Measurements from ENCODE around the gene TUBA1A. TPM values are rescaled to one million over a fixed set of nuclear protein-coding genes. Genes with fewer than 3 reads are reported as not detected.
A peak's percentile ranks its signal among the peaks of the same experiment; 100 is the strongest.
"Not testable (repeated sequence)": the region's sequence is repeated elsewhere in the genome, so short reads cannot be mapped to it uniquely, and the experiment has no call there.

The TUBA1A gene
- total RNA-seq, 1 donor from 2014 or later, result 155 TPM

GRCh38 chr12:49201595-49202295 is 12.9 kb upstream of the TUBA1A start:
- DNase-seq (ENCODE audit: low spot score), result peak; percentile 18

GRCh38 chr12:49200919-49201594 is 12.2 kb upstream of the TUBA1A start:
- DNase-seq (ENCODE audit: low spot score), result no peak

GRCh38 chr12:49198431-49199155 is 9.7 kb upstream of the TUBA1A start:
- no peak for DNase-seq (ENCODE audit: low spot score)

- no peak for DNase-seq (ENCODE audit: low spot score)
Measured at GRCh38 chr12:49197256-49197655, 8.4 kb upstream of the TUBA1A start.

- DNase-seq (ENCODE audit: low spot score), result no peak
Measured at GRCh38 chr12:49195736-49196135, 6.9 kb upstream of the TUBA1A start.

- not testable (repeated sequence) for DNase-seq (ENCODE audit: low spot score)
Measured at GRCh38 chr12:49193746-49194145, 4.9 kb upstream of the TUBA1A start.

GRCh38 chr12:49191498-49191897 is 2.6 kb upstream of the TUBA1A start:
- DNase-seq (ENCODE audit: low spot score), result not testable (repeated sequence)

- DNase-seq (ENCODE audit: low spot score), result no peak
Measured at GRCh38 chr12:49190974-49191373, 2.1 kb upstream of the TUBA1A start.

GRCh38 chr12:49189731-49190716 is 1.1 kb upstream of the TUBA1A start:
- no peak for DNase-seq (ENCODE audit: low spot score)

- peak; percentile 77 for DNase-seq (ENCODE audit: low spot score)
Measured at GRCh38 chr12:49188201-49188915, 522 bp downstream of the TUBA1A start.

GRCh38 chr12:49187184-49187583 is 1.7 kb downstream of the TUBA1A start:
- DNase-seq (ENCODE audit: low spot score), result peak; percentile 25

GRCh38 chr12:49186307-49186706 is 2.6 kb downstream of the TUBA1A start:
- DNase-seq (ENCODE audit: low spot score), result not testable (repeated sequence)

- DNase-seq (ENCODE audit: low spot score), result not testable (repeated sequence)
Measured at GRCh38 chr12:49184697-49185096, 4.2 kb downstream of the TUBA1A start.

- not testable (repeated sequence) for DNase-seq (ENCODE audit: low spot score)
Measured at GRCh38 chr12:49183214-49183950, 5.5 kb downstream of the TUBA1A start.

- DNase-seq (ENCODE audit: low spot score), result no peak
Measured at GRCh38 chr12:49174218-49174617, 14.7 kb downstream of the TUBA1A start.

GRCh38 chr12:49170924-49171323 is 18.0 kb downstream of the TUBA1A start:
- DNase-seq (ENCODE audit: low spot score), result no peak

- no peak for DNase-seq (ENCODE audit: low spot score)
Measured at GRCh38 chr12:49165114-49165513, 23.8 kb downstream of the TUBA1A start.

- DNase-seq (ENCODE audit: low spot score), result not testable (repeated sequence)
Measured at GRCh38 chr12:49161901-49162300, 27.0 kb downstream of the TUBA1A start.

- no peak for DNase-seq (ENCODE audit: low spot score)
Measured at GRCh38 chr12:49161092-49161795, 27.6 kb downstream of the TUBA1A start.

Data from mucosa of gallbladder (tissue), 1 donor.